Germinal center (tissue), 1 donor: ENCODE results near the gene DRGX.

ENCODE experiments used
- DNase-seq: peaks from one replicate; pipeline ENCODE4 v3.0.0; 2012; ENCODE audit warnings: mixed read lengths, low spot score

DRGX gene

GRCh38 chr10:49382226-49382625 lies 13.7 kb downstream of the DRGX start:
- no peak for DNase-seq

- DNase-seq, result no peak
Measured at GRCh38 chr10:49381111-49381900, 14.6 kb downstream of the DRGX start.

DNA sequence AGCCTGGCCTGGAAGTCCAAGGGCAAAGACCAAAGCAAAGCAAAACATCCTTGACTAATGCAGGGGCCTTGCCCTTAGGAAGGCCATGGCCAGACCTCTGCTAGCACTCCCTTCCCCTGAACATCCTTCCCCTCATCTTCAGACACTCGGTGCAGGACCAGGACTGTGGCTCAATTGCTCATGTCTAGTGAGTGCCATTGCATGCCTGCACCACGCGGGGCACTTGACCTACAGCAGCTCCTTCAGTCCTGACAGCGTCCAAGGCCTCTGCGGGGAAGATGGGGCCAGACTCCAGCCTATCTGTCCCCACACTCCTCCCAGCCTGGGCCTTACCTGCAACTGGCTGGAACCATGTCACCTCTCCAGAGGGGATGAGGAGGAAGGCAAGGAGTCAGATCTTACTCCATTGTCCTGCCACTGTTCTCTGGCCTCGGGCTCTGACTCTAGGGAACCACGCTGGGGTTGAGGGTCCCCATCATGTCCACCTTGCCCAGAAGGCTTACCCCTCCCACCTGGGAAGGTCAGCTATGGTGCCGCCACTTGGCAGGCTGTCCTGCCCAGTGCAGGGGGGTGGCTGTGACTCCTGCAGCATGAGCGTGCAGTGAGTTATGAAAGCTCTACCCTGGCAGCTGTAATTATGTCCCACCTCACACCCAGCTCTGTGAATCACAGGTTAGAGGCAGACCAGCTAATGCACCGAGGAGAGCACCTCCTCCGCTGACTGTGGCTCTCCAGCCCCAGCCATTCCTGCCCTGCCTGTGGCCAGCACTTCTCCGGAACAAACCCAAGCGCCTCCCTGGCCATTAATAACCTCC lies 16.1 kb downstream of the DRGX start:
- no peak for DNase-seq

DNA sequence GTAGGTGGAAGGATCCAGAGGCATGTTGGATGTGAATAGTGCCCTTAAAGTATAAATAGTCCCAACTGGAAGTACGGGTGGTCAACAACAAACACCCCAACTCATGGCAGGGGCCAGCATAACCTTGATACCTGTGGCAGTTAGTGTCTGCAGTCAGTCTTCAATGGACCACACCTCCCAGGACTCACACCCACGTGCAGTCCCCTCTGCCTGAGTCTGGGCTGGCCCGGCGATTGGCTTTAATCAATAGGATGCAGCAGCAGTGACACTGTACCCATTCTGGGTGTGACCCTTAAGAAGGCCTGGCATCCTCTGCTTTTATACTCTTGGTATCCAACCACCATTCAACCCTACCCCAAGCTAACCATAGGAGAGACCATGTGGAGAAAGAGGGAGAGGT lies 18.6 kb downstream of the DRGX start:
- no peak for DNase-seq

DNA sequence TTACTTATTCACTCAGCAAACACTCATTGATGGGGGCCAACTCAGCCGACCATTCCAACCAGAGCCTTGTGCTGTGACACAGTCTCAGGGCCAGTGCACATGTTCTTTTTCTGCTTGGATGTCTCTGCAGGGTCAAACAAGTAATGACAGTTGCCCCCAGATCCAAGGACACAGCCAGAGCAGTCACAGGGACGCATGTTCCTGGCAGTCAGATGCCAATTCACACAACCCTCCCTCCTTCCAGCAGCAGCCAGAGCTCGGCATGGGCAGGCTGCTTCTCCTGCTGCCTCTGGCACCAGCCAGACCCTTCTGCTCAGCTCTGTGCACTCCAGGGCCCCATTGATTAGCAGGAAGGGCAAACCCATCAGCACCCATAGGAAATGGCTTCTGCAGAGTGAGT lies 20.3 kb downstream of the DRGX start:
- no peak for DNase-seq

- no peak for DNase-seq
Measured at GRCh38 chr10:49374740-49375139, 21.1 kb downstream of the DRGX start.

DNA sequence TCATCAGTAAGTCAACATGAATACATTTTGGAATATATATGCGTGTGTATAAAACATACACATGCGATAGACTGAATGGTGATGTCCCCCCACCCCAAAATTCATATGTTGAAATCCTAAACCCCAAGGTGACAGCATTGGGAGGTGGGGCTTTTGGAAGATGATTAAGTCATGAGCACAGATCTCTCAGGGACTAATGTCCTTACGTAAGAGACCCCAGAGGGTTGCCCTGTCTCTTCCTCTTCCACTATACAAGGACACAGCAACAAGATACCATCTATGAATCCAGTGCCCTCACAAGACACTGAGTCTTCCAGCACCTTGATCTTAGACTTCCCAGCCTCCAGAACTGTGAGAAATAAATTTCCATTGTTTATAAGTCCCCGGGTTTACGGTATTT lies 22.5 kb downstream of the DRGX start:
- DNase-seq, result no peak

- no peak for DNase-seq
Measured at GRCh38 chr10:49371967-49372366, 23.9 kb downstream of the DRGX start.

- no peak for DNase-seq
Measured at GRCh38 chr10:49370326-49371100, 25.4 kb downstream of the DRGX start.

- DNase-seq, result no peak
Measured at GRCh38 chr10:49369216-49370162, 26.4 kb downstream of the DRGX start.

DNA sequence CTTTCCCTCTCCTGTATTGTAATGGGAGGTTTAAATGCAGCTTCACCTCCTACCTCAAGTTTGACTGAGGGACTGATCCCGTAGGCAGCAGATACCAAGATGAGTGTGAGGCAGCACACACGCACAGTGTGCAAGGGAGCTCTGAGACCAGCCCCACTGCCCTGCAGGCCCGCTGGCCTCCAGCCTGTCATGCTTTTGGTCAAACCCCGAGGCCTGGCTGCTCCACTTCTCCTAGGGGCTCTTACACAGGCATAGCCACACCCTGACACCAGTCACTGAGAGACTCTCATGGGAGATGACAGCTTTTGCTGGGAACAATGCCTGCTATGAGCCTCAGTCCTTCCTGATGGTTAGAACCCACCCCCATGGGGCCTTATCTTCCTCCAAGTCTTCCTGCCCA lies 27.6 kb downstream of the DRGX start:
- DNase-seq, result no peak

DNA sequence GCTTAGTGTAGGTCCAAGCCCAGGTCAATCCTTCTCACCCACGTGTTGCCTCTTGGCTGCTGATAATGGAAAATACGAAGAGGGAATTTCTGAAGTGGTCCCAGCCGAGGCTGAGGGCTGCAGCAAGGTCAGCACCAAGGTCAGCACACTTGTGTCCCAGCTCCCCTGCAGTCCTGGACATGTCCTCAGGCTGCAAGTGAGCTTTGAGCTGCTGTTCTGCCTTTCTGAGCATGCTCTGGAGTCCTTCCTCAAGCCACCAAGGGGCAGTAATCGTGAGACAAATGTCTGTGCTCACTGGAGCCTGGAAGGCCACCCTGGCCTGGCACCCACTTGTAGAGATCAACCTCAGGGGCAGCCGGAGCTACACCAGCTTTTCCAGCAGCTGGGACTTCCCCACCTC lies 28.3 kb downstream of the DRGX start:
- DNase-seq, result no peak

DNA sequence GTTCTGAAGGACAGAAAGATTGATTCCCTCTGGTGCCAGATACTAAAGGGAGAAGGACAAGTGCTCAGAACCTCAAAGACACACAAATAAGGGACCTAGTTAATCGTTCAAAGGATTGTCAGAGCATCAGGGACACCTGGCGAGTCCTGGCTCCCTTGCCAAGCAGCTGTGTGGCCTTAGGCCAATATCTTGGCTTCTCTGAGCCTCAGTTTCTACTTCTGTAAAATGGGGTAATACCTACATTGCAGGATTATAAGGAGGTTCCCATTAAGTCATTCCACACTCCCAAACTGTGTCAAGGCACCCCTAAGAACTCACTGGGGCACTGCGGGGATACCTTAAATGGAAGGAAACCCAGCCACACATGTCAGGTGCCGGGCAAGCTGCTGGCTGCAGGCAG lies 29.4 kb downstream of the DRGX start:
- DNase-seq, result no peak

- no peak for DNase-seq
Measured at GRCh38 chr10:49365675-49366415, 30.0 kb downstream of the DRGX start.

- no peak for DNase-seq
Measured at GRCh38 chr10:49365275-49365674, 30.6 kb downstream of the DRGX start.

- DNase-seq, result no peak
Measured at GRCh38 chr10:49364747-49365146, 31.1 kb downstream of the DRGX start.

GRCh38 chr10:49364051-49364450 lies 31.8 kb downstream of the DRGX start:
- no peak for DNase-seq

- DNase-seq, result no peak
Measured at GRCh38 chr10:49363309-49364031, 32.4 kb downstream of the DRGX start.

DNA sequence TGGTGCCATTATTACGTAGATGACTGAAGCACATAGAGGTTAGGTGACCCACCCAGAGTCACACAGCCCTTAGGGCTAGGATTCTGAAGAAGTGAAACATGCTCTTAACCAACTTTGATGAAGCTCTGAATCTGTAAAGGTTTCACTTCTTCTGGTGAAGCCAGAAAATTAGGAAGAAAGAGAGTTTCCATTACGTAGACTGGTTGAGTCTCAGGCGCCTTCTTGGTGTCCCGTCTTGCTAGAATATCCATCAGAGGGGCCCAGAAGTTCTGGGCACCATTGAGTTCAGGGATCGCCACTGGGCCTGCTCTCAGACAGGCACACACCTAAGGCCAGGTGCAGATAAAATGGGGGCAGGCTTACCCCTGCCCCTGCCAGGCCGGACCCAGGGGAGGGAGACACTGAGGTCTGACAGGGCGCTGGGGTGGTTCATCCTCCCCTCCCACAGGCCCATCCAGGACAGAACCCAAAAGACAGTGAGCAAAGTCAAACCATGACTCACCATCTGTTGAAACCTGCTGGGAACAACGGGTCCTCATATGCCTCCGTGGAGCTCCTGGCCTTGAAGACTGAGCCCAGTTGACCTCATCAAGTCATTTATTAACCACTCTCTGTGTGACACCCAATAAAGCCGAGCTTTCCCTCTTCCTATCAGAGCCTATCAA lies 33.2 kb downstream of the DRGX start:
- DNase-seq, result peak; percentile 16
